Muscle of back (tissue), 11 donors: ENCODE measurements around the gene TUBGCP4. TPM values are rescaled to one million over a fixed set of nuclear protein-coding genes. Genes with fewer than 3 reads are reported as not detected.
"Not testable (repeated sequence)": the region's sequence is repeated elsewhere in the genome, so short reads cannot be mapped to it uniquely, and the experiment has no call there.

ENCODE experiments used
- DNase-seq, 3 donors: peaks; one replicate each; pipeline versions ENCODE4 v3.0.0 to v3.0.0-alpha.2; 2013
- polyA plus RNA-seq, 10 donors: library from polyadenylated mRNA; unstranded; fragments of 120-200 nt; gene quantifications; one replicate each; pipeline ENCODE4 v1.2.1, GENCODE V29; 2013; ENCODE audit not compliant: insufficient read length in 10 of 10

TUBGCP4 gene
- polyA plus RNA-seq, 10 donors = 9.0 to 17.9 (median 11.9) TPM

DNA sequence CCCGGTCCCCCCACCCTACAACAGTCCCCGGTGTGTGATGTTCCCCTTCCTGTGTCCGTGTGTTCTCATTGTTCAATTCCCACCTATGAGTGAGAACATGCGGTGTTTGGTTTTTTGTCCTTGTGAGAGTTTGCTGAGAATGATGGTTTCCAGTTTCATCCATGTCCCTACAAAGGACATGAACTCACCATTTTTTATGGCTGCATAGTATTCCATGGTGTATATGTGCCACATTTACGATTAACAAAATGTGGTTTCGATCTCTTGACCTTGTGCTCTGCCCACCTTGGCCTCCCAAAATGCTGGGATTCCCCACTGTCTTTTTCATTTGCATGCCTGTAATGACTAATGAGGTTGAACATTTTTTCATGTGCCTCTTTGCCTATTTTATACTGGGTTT, 22.7 kb downstream of the TUBGCP4 start:
- not testable (repeated sequence) for DNase-seq

DNA sequence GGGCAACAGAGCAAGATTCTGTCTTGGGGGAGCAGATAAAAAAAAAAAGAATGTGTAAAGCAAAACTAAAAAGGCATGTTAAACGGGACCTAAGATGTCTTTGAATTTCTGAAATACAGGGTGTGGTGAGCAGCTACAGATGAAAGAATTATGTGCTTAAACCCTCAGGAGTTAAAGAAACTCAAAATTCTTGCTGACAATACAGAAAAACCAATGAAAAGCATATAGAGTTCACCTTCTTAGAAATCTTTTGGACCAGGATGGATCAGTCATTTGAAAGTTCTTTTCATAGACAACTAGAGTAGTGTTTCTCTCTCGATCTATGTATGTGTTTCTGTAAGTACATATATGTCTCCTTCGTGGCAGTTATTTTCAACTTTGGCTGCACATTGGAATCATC, 31.4 kb downstream of the TUBGCP4 start:
- DNase-seq = no peak

DNA sequence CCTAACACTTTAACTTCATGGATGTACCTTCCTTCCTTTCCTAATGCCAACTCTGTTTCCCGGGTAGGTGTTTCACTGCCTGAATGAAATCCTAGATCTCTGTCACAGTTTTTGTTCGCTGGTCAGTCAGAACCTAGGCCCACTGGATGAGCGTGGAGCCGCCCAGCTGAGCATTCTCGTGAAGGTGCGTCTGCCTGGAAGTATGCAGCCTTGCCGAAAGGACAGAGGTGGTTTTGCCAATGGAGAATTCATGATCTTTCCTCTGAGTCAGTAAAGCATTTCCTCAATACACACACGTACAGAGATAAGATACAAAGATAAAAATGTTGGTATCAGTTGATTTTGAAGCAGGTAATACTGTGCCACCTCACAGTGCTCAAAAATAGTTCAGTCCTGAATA, 32.7 kb downstream of the TUBGCP4 start:
- DNase-seq = no peak

DNA sequence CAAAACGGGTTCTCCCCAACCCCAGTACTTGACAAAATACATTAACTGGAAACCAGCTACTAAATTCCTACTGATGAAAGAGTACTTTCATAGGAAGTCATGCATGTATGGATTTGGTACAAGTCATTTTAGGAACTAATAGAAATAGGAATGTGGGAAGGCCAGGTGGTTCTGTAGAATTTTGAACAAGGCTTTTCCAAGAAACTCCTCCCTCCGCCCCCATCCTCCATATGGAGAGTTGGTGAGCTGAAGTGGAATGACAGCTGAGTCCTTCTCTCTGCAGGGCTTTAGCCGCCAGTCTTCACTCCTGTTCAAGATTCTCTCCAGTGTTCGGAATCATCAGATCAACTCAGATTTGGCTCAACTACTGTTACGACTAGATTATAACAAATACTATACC, 33.2 kb downstream of the TUBGCP4 start:
- DNase-seq = no peak

DNA sequence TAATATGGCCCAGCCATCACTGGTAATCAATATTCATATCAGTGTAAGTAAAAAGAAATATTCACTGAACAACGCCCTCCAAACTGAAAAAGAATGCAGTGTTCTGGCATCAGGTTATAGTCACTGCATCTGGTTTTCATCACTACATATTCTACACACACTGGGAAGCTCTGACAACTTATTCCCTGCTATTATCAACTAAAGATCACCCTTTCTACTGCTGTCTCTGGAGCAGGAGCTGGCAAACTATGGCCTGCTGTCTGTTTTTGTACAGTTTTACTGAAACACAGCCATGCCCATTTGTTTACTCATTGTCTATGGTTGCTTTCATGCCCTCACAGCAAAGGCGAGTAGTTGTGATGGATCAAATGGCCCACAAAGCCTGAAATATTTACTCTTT, 35.3 kb downstream of the TUBGCP4 start:
- peak in 2 of 3 donors; percentile 1 to 10 for DNase-seq

DNA sequence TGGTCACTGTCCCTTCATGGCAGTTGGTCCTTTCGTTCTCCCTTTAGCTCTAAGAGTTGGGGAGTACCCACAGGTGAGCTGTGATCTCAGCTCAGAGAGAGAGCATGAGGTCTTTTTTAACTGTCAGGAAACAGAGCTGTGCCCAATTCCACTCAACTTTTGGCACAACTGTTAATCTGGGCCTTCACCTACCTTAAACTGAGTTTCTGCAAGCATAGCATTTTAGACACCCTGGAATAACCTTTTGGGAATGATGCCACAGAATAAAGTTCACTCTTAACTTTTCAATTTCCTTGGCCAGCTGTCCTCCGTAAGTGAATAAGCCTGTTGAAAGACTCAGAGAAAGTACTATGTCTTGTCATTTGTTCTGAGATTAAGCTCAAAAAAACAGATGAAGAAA, 35.9 kb downstream of the TUBGCP4 start:
- DNase-seq = no peak

DNA sequence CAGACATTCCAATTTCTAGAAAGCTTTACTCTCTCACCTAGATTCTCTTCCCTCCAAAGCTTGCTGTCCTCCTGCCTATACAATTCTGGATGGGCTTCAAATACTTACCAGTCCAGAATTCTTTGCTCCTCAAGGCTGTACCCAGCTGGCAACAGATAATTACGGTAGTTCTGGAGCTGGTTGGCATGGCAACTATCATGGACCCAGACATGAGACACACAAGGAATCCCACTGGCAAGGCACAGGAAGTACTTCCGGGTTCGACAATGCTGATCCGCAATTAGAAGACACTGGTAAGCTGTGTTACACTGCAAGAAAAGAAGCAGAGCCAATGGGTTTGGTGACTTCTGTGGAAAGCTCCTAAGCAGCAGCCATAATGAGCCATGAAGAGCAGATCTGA, 37.9 kb downstream of the TUBGCP4 start:
- no peak for DNase-seq

DNA sequence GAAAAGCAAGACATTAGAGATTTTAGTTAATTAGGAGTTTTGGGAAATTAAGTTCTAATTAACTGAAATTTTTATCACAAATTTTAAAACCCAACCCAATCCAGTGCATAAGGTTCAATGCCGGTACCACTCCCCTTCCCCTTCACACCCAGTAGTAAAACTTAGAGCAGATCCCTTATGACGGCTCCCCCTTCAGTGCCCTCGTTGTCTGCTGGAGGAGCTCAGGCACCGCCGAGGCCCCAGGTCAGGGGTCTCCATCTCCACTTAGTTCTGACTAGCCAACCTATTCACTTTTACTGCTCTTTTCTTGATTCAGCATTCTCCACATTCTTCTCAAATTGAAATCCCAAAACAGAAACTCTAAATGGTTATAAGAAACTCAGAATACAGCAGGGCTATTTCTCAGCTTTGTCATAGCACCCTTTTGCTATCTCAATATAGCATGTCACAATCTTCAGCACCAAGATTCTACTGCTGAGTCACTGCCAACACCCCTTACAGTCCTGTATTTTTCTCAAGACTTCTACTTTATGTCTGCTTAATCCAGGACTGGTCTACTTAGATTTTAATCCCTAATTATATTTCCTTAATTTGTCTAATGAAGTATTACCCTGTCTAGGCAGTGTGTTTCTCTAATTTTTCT, 39.8 kb downstream of the TUBGCP4 start:
- DNase-seq = no peak

DNA sequence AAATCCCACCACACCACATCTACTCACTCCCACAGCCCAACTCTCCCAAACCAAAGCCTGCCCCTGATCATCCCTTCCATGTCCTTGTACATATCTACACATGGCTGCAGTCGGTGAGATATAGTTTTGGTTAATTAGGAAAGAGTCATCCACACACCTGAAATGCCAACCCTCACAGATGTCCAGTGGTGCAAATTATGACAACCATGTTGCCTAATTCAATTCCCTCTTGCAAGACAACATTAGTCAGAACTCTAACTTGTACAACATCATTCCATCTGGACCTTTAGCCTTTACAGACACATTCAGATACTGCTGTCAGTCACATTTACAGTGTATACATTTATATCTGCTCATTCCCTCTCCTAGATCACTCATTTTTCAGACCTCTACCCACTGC, 41.2 kb downstream of the TUBGCP4 start:
- DNase-seq = no peak

DNA sequence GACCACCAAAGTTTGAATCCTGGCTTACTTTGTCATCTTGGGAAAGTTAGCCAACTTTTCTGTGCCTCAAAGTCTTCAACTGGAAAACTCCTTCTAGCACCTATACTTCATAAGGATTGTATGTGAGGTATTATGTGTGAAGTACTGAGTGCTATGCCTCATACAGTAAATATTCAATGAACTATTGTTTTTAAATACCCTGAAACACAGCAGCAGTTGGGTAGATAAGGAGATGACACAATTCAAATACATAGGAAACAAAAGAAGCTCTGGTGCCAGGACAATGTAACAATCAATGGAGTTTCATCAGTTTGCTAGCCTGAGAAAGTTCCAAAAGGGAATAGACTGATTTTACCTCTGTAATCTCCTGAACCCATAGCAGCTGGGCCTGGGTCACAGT, 43.3 kb downstream of the TUBGCP4 start:
- no peak for DNase-seq

DNA sequence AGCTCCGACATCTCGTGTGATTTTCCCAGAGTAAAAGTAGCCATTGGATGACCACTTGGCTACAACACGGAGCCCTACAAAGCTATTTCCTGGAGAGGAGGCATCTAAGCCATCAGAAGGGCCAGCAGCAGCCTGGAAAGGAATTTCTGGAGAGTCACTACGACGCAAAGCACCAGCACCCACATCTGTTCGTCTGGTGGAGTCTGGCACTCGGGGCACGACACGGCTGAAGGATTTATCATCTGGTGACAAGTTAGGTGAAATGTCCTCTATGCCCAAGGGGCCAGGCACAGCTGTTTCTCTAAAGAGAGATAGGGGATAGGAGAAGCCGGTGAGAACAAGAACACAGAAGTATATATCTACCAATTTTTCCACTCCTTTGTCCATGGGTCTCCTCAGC, 49.5 kb downstream of the TUBGCP4 start:
- DNase-seq = no peak

DNA sequence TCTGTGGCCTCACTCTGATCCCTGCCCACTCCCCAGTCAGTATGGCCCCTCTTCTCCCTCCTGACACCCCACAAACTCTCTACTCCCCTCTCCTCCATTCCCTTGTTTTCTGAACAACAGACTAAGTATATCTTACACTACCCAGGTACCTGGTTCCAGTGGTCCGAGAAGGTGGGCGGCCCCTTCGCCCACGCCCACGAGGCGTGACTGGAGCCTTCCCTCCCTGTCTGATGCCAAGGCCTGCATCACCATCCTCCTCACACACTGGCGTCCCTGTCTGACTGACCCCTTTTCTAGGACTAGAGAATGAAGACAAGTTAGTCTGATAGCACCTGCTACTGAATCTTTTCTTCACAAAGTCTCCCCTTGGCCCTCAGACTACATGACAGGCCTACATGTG, 50.0 kb downstream of the TUBGCP4 start:
- no peak for DNase-seq

DNA sequence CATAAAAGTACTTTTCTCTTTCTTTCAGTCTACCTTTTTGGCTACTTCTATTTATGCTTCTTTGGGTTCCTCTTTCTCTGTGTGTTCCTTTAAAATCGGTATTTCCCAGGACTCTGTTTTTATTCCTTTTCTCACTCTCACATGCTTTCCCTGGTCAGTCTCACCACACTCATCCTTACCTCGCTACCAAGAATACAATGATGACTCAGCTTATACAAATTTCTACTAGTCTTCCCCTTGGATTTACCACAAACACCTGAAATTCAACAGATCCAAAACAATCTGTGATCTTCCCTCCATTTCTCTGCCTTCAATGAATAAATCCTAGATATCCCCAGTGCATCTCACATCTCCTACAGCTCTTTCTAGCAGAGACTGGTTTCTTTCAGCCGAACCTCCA, 52.9 kb downstream of the TUBGCP4 start:
- DNase-seq = no peak

DNA sequence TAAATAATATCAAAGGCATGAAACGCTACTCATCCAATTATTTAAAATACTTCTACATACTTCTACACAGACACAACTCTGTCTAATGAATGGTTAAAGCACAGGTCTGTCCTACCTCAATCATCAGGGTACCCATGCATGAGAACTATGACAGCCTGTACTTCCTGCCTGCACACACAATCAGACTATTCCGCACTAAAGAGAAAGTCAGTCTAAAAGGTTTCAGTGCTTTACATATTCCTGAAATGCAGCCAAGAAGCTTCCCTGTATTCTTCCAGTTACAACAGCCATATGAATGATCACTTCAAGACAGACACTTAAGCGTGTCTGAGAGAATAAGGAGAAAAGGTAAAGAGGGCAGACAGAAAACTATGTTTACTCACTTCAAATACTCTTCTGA, 58.8 kb downstream of the TUBGCP4 start:
- peak in 2 of 3 donors; percentile 13 to 20 for DNase-seq

DNA sequence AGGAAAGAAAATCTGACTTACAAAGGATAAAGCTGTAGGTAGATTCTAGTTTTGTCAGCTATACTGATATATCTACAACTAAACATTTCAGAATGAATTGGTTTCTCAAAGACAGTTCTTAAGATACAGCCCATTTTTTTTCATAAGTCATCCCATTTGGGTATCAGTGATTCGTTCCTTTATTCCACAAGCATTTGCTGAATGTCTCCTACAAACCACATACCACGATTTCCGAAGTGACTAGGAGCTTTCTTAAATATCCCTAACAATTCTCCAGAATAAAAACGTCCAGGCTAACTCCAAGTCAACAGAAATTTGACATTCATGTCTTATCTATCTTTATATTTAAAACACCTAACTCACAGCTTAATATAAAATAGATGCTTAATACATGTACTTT, 62.3 kb downstream of the TUBGCP4 start:
- DNase-seq = peak in 1 of 3 donors; percentile 4

DNA sequence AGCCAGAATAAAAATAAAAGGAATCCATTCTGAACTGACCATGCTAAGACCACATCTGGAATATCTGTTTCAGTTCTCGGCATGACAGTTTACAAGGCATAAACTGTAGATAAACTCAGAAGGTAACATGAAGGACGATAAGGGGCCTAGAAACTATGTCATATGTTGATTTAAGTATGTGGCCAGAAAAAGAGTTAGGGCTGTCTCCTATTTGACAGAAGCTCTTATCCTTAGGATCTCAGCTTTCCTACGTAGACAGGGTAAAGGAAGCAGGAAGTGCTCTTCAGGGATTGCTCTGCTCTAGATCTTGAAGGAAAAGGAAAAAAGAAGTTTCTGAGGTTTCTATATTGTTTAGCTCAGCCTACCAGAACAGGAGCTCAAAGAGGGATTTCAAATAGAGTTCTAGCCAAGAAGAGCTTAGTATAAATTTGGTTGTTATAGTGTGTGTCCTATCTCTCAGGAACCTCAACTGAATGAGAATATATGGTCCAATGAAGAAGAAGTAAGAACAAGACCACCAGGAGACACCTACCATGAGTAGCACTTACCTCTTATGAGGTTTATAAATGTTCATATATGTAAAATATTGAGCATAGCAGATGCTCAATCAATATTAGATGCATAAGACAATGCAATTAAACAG, 62.9 kb downstream of the TUBGCP4 start:
- DNase-seq = no peak

DNA sequence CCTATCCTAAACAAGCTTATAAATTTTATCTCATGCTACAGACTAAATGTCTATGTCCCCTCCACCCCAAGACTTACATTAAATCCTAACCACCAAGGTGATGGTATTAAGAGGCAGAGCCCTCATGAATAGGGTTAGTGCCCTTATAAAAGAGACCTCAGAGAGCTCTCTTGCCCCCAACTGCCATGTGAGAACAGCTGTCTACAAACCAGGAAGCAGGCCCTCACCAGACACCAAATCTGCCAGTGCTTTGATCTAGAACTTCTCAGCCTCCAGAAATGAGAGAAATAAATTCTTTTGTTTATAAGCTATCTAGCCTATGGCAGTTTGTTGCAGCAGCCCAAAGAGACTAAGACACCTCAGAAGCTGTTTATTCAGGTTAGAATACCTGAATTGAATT, 63.5 kb downstream of the TUBGCP4 start:
- no peak for DNase-seq

DNA sequence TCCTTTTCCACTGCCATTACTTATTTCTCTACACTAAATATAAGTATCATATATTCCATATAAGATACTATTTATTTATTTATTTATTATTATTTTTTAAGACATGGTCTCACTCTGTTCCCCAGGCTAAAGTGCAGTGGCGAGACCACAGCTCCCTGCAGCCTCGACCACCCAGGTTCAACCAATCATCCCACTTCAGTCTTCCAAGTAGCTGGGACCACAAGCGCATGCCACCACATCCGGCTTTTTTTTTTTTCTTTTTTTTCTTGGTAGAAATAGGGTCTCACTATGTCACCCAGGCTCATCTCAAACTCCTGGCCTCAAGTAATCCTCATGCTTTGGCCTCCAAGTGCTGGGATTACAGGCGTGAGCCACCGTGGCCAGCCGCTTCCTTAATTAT, 65.5 kb downstream of the TUBGCP4 start:
- no peak for DNase-seq

DNA sequence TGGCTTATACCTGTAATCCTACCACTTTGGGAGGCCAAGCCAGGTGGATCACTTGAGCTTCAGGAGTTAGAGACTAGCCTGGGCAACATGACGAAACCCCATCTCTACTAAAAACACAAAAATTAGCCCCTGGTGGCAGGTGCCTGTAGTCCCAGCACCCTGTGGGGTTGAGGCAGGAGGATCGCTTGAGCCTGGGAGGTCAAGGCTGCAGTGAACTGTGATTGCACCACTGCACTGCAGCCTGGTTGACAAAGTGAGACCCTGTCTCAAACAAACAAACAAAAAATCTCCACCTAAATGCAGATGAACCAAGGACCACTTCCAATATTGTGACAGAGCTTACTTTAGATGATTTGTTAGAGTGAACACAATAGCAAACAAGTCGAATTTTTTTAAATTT, 68.4 kb downstream of the TUBGCP4 start:
- DNase-seq = no peak

DNA sequence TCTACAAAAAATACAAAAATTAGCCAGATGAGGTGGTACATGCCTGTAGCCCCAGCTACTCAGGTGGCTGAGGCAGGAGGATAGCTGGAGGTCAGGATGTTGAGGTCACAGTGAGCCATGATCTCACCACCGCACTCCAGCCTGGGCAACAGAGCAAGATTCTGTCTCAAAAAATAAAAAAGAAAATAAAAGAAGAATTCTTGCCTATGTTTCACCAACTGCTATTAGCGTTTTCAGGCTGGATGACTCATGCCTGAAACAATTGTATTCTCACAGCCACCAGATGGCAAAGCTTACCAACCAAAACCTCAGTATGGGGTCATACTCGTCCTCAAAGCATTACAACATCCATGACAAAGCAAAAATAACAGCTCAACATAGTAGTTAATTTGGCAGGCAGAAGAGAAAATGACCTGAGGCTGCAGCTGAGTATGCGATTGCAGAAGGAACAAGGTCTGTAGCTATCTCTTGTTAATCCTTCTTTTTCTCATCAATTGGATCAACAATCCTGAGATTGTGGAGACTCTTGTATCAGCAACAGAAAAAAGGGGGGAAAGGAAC, 69.9 kb downstream of the TUBGCP4 start:
- peak; percentile 37 to 86 (median 57) for DNase-seq

DNA sequence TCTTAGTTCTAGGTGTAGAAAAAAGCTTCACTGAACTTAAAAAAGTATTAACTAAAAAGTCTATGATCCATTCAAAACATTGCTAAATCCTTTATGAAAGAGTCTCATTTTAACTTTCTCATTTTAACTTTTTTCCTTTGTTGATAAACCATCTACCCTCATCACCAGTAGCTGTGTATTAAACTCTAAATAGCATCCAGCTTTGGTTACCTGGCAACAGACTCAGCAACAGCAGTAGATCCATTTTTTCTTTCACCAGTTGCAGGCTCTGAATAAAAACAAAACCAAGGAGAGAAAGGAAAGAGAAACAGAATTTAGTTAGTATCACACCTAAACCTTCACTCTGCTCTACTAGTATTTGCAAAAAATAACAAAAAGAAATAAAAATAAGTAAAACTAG, 70.4 kb downstream of the TUBGCP4 start:
- peak in 1 of 3 donors; percentile 11 for DNase-seq

DNA sequence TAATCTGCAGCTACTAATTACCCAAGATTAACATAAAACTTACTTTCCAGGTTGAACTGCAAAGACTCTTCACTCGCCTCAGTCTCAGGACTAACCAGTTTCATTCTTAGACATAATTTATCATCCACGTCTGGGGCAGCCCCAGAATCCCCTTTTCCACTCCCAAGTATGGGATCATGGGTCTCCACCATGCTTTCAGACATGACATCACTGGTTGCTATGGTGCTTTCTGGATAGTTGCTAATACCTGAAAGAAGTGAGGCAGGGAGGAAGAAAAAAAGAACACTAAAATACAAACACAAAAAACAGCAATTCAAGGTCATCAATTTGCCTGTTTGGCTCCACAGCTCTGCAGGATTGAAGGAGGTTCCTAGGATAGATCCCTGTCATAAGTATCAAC, 75.4 kb downstream of the TUBGCP4 start:
- DNase-seq = no peak

DNA sequence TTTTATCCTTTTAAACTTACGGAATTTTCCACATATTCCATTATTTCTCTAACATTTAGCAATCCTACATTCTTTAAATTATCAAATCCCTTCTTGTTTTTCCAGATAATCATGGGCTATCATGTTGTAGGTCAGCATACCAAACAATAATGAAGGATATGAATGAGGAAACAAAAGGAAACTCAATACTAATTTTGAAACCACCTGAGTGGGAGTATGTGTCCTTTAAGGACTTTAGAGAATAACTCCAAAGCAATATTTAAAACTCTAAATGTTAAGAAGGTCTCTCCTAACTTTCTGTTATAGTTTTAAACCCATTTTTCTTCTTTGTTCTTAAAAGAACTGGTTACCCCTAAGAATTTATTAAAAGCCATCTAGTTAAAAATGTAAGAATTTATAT, 79.1 kb downstream of the TUBGCP4 start:
- DNase-seq = no peak
